Measurements from ENCODE around the gene GRID1.

- TF ChIP-seq PATZ1 (tag by site-specific recombination; IDR thresholded peaks at IDR 0.05) (no peak), ZNF596 (tag by site-specific recombination; IDR thresholded peaks at IDR 0.05) (no peak), ZNF518A (tag by site-specific recombination; conservative IDR thresholded peaks at IDR 0.05; ENCODE audit: low read depth) (no peak), CTCF (tag by site-specific recombination; IDR thresholded peaks at IDR 0.05) (no peak), OSR2 (tag by site-specific recombination; IDR thresholded peaks at IDR 0.05) (no peak)
Observed at GRCh38 chr10:85862771-85863170, 503.8 kb downstream of the GRID1 start.
